HepG2 (cell line): ENCODE measurements around the gene ZSWIM9. TPM values are rescaled to one million over a fixed set of nuclear protein-coding genes. Genes with fewer than 3 reads are reported as not detected.
A peak's percentile ranks its signal among the peaks of the same experiment; 100 is the strongest.

Experiments used
- ATAC-seq: fragments of 200-7000 bp; cut with Tn5 transposase; 3 replicates; pipeline ENCODE4 v1.9.1; 2020; ENCODE audit warnings: mild to moderate bottlenecking, moderate library complexity
- BruUV-seq: library from RNA; stranded (reverse); fragments of 400-500 nt; replicated peaks from 2 replicates; lab custom pipeline; 2021; lab: Mats Ljungman, UMichigan
- CTCF ChIA-PET: fragments of 300-600 bp; formaldehyde crosslinking; extraction: SDS; loops from one replicate; lab custom pipeline; 2021; ENCODE audit warnings: low total read pairs, inconsistent platforms, low intra/inter-chr PET ratio; lab: Yijun Ruan, JAX
- POLR2A ChIA-PET: fragments of 350-600 bp; sonication (Branson Sonifier 250); formaldehyde crosslinking; loops from one replicate; lab custom pipeline; 2020; ENCODE audit warnings: antibody characterized with exemption, inconsistent platforms; lab: Yijun Ruan, JAX
- DNase-seq: peaks from one replicate; pipeline ENCODE4 v3.0.0-alpha.2; 2015; ENCODE audit warnings: low spot score
- FAIRE-seq: peaks from 3 replicates; lab custom pipeline; 2011; peaks lifted over from hg19 to GRCh38; lab: Jason Lieb, UNC
- H2AFZ ChIP-seq: one replicate; pipeline ENCODE4 v1.6.1; 2011; ENCODE audit warnings: low read length, inconsistent platforms
- H3K27ac ChIP-seq: fragments of 300-600 bp; 3 replicates; pipeline ENCODE4 v1.8.0; 2011; ENCODE audit warnings: mixed run types, mild to moderate bottlenecking, mixed read lengths, low read length, inconsistent platforms; ENCODE audit not compliant: insufficient read depth; ENCODE audit errors: extremely low read length
- H3K27me3 ChIP-seq, 2 experiments: fragments of 200-600 bp in 1 of 2; 2 replicates in 1 of 2; 3 replicates in 1 of 2; pipeline versions ENCODE4 v1.6.0 to v1.8.0; 2011; ENCODE audit warnings: low read length in 2 of 2, mild to moderate bottlenecking in 2 of 2, moderate library complexity in 2 of 2, inconsistent platforms in 1 of 2; ENCODE audit not compliant: insufficient read depth in 2 of 2, control insufficient read depth in 1 of 2
- H3K36me3 ChIP-seq, 2 experiments: fragments of 200-600 bp in 1 of 2; replicated peaks in 1 of 2; 2 replicates in 1 of 2; 3 replicates in 1 of 2; pipeline versions ENCODE4 v1.5.1 to v1.8.0; 2011; ENCODE audit warnings: low read length in 2 of 2, inconsistent platforms in 1 of 2; ENCODE audit not compliant: insufficient read depth in 2 of 2, control insufficient read depth in 1 of 2
- H3K4me1 ChIP-seq: 2 replicates; pipeline ENCODE4 v1.5.1; 2012; ENCODE audit warnings: low read length, inconsistent platforms; ENCODE audit not compliant: insufficient read depth
- H3K4me2 ChIP-seq: 2 replicates; pipeline ENCODE4 v1.6.0; 2011; ENCODE audit warnings: low read depth, low read length, inconsistent platforms
- H3K4me3 ChIP-seq, 3 experiments: fragments of 200-600 bp in 1 of 3; sonication (generic), shearing (Covaris generic) in 1 of 3; replicated peaks in 1 of 3; 2 replicates each; pipeline ENCODE4 v1.5.1; 2011 to 2016; ENCODE audit warnings: low read length in 3 of 3, inconsistent platforms in 2 of 3, low read depth in 2 of 3, mild to moderate bottlenecking in 2 of 3, control low read depth in 1 of 3, mixed read lengths in 1 of 3; ENCODE audit not compliant: insufficient read depth in 1 of 3
- H3K79me2 ChIP-seq: one replicate; pipeline ENCODE4 v1.6.1; 2011; ENCODE audit warnings: low read length, inconsistent platforms; ENCODE audit not compliant: insufficient read depth
- H3K9ac ChIP-seq: 2 replicates; pipeline ENCODE4 v1.6.0; 2011; ENCODE audit warnings: mild to moderate bottlenecking, low read depth, low read length, inconsistent platforms; ENCODE audit not compliant: insufficient read depth
- H3K9me3 ChIP-seq: 2 replicates; pipeline ENCODE4 v1.5.1; 2012; ENCODE audit warnings: mild to moderate bottlenecking, low read length
- H4K20me1 ChIP-seq: 2 replicates; pipeline ENCODE4 v1.6.0; 2011; ENCODE audit warnings: inconsistent platforms, mild to moderate bottlenecking, low read length, moderate library complexity; ENCODE audit not compliant: insufficient read depth
- MED1 ChIP-seq: sonication (generic); formaldehyde crosslinking; IDR thresholded peaks from 2 replicates; pipeline ENCODE4 v1.4.0; 2020; ENCODE audit warnings: missing genetic modification reagents
- MTA3 ChIP-seq: sonication (generic); formaldehyde crosslinking; IDR thresholded peaks from 2 replicates; pipeline ENCODE4 v1.4.0; 2020; ENCODE audit warnings: missing genetic modification reagents
- ZNF180 ChIP-seq: sonication (generic); formaldehyde crosslinking; IDR thresholded peaks from 2 replicates; pipeline ENCODE4 v1.4.0; 2020; ENCODE audit warnings: low read depth, missing genetic modification reagents, borderline replicate concordance
- ZNF20 ChIP-seq: sonication (generic); formaldehyde crosslinking; IDR thresholded peaks from 2 replicates; pipeline ENCODE4 v1.4.0; 2020; ENCODE audit warnings: mild to moderate bottlenecking, moderate library complexity, missing genetic modification reagents
- ZNF720 ChIP-seq: sonication (generic); formaldehyde crosslinking; IDR thresholded peaks from 2 replicates; pipeline ENCODE4 v1.4.0; 2020; ENCODE audit warnings: missing genetic modification reagents
- ZNF75D ChIP-seq: sonication (generic); formaldehyde crosslinking; IDR thresholded peaks from 2 replicates; pipeline ENCODE4 v1.8.1; 2023; ENCODE audit warnings: missing genetic modification reagents, mild to moderate bottlenecking, borderline replicate concordance
- WGBS: methylation state at CpG from one replicate; pipeline ENCODE4 v1.1.6; 2017; ENCODE audit warnings: low lambda C conversion rate; 5-methylcytosine and 5-hydroxymethylcytosine counted together
- in situ Hi-C: cut with HindIII; loops from 2 replicates; pipeline ENCODE4 v1.10.0; 2017; ENCODE audit warnings: low pct_unique_long_range_greater_than_20kb; ENCODE audit not compliant: extremely low pct_ligation_motif_present
- intact Hi-C: fragments of 100-400 bp; cut with micrococcal nuclease; formaldehyde crosslinking; loops from one replicate; pipeline ENCODE4 v1.10.0; 2022; ENCODE audit not compliant: unreplicated experiment
- polyA plus RNA-seq, 8 experiments: library from polyadenylated mRNA; depleted of rRNA in 3 of 8; stranded (reverse) in 7 of 8; unstranded in 1 of 8; fragments of >200 nt; fragmentation: Illumina TruSeq in 4 of 8; extraction: Trizol in 4 of 8; gene quantifications; 2 replicates each; pipeline versions ENCODE4 v1.2.1 to v1.2.3, GENCODE V29; 2011 to 2016; ENCODE audit warnings: low read depth in 4 of 8, missing spikeins in 1 of 8, mixed read lengths in 1 of 8; ENCODE audit not compliant: insufficient read depth in 1 of 8
- total RNA-seq, 5 experiments: library from RNA; depleted of rRNA; stranded (reverse); fragments of >200 nt; fragmentation: Illumina TruSeq; extraction: Trizol; gene quantifications; 2 replicates each; pipeline ENCODE4 v1.2.3, GENCODE V29; 2016; ENCODE audit warnings: low read depth in 1 of 5
- TF ChIP-seq, protein P1 (sequence below): sonication (generic); formaldehyde crosslinking; IDR thresholded peaks from 2 replicates; pipeline ENCODE4 v1.4.0; 2020; ENCODE audit warnings: missing genetic modification reagents
- TF ChIP-seq, protein P2 (sequence below): sonication (generic); formaldehyde crosslinking; IDR thresholded peaks from 2 replicates; pipeline ENCODE4 v1.4.0; 2020; ENCODE audit warnings: missing genetic modification reagents, borderline replicate concordance

Gene ZSWIM9
- total and polyA plus RNA-seq, 2 of the 13 experiments (the other 11 are each of a cell fraction or from before 2014, with no cell fraction given), result 0.18 to 1.1 TPM

- no peak overlapping the region for H2AFZ ChIP-seq
- no peak for DNase-seq
- no peaks in the 10 kb centered on the region for H3K9me3 ChIP-seq
- no peaks in the 10 kb centered on the region for H4K20me1 ChIP-seq
- WGBS, result 85% methylated on average over 9 of the region's 9 CpGs
- POLR2A ChIA-PET, result no interaction called here
- H3K4me1 ChIP-seq, result peaks cover 18% of the 10 kb centered on the region
- no TSS peak for BruUV-seq
- no peak for ATAC-seq
- intact Hi-C loops (no loop called here), in situ Hi-C loops (no loop called here)
- no peak overlapping the region for H3K4me2 ChIP-seq
- H3K9ac ChIP-seq, result no peak overlapping the region
- no peak overlapping the region for H3K4me3 ChIP-seq
- H3K27me3 ChIP-seq, result no peaks in the 10 kb centered on the region
- CTCF ChIA-PET, result no interaction called here
- H3K36me3 ChIP-seq, result no peaks in the 10 kb centered on the region
- no peak overlapping the region for H3K27ac ChIP-seq
- FAIRE-seq, result no peak
- H3K79me2 ChIP-seq, result no peaks in the 10 kb centered on the region
- TF ChIP-seq MED1 (no peak), ZNF180 (CRISPR knock-in tag) (no peak), MTA3 (no peak), ZNF20 (peak; percentile 85; the same call in 1 of the 2 replicates), ZNF75D (no peak), ZNF720 (CRISPR knock-in tag) (no peak)
- TF ChIP-seq, protein P1, sequence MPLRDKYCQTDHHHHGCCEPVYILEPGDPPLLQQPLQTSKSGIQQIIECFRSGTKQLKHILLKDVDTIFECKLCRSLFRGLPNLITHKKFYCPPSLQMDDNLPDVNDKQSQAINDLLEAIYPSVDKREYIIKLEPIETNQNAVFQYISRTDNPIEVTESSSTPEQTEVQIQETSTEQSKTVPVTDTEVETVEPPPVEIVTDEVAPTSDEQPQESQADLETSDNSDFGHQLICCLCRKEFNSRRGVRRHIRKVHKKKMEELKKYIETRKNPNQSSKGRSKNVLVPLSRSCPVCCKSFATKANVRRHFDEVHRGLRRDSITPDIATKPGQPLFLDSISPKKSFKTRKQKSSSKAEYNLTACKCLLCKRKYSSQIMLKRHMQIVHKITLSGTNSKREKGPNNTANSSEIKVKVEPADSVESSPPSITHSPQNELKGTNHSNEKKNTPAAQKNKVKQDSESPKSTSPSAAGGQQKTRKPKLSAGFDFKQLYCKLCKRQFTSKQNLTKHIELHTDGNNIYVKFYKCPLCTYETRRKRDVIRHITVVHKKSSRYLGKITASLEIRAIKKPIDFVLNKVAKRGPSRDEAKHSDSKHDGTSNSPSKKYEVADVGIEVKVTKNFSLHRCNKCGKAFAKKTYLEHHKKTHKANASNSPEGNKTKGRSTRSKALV (CRISPR knock-in tag), result no peak
- TF ChIP-seq, protein P2, sequence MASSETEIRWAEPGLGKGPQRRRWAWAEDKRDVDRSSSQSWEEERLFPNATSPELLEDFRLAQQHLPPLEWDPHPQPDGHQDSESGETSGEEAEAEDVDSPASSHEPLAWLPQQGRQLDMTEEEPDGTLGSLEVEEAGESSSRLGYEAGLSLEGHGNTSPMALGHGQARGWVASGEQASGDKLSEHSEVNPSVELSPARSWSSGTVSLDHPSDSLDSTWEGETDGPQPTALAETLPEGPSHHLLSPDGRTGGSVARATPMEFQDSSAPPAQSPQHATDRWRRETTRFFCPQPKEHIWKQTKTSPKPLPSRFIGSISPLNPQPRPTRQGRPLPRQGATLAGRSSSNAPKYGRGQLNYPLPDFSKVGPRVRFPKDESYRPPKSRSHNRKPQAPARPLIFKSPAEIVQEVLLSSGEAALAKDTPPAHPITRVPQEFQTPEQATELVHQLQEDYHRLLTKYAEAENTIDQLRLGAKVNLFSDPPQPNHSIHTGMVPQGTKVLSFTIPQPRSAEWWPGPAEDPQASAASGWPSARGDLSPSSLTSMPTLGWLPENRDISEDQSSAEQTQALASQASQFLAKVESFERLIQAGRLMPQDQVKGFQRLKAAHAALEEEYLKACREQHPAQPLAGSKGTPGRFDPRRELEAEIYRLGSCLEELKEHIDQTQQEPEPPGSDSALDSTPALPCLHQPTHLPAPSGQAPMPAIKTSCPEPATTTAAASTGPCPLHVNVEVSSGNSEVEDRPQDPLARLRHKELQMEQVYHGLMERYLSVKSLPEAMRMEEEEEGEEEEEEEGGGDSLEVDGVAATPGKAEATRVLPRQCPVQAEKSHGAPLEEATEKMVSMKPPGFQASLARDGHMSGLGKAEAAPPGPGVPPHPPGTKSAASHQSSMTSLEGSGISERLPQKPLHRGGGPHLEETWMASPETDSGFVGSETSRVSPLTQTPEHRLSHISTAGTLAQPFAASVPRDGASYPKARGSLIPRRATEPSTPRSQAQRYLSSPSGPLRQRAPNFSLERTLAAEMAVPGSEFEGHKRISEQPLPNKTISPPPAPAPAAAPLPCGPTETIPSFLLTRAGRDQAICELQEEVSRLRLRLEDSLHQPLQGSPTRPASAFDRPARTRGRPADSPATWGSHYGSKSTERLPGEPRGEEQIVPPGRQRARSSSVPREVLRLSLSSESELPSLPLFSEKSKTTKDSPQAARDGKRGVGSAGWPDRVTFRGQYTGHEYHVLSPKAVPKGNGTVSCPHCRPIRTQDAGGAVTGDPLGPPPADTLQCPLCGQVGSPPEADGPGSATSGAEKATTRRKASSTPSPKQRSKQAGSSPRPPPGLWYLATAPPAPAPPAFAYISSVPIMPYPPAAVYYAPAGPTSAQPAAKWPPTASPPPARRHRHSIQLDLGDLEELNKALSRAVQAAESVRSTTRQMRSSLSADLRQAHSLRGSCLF (CRISPR knock-in tag), result no peak
Observed at GRCh38 chr19:48206397-48207093, 36.1 kb downstream of the ZSWIM9 start.
